RCC 7860 (cell line): ENCODE data around the gene PLA2G2C.

Source experiments
- DNase-seq: peaks from one replicate; pipeline ENCODE4 v3.0.0-alpha.2; 2015; ENCODE audit warnings: low spot score
- FAIRE-seq: peaks from 2 replicates; lab custom pipeline; 2012; peaks lifted over from hg19 to GRCh38; lab: Jason Lieb, UNC

The PLA2G2C gene

DNA sequence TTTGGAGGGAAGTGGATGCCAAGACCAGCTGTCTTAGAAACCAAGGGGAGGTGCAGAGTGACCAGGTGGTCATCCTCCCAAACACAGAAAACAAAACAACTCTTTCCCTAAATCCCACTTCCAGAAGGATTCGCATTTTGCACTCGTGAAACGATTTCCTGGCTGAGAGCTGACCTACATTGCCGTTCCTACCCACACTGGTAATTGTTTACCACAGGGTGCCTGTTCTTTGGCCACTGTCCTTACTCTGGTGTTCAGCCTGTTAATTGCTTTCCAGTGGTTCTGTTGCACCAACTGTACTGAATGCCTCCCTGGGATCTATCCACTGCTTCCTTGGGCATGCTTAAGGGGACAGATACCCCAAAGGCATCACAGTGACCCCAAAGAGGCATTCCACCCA is 23.2 kb upstream of the PLA2G2C start:
- DNase-seq = no peak
- FAIRE-seq = no peak

DNA sequence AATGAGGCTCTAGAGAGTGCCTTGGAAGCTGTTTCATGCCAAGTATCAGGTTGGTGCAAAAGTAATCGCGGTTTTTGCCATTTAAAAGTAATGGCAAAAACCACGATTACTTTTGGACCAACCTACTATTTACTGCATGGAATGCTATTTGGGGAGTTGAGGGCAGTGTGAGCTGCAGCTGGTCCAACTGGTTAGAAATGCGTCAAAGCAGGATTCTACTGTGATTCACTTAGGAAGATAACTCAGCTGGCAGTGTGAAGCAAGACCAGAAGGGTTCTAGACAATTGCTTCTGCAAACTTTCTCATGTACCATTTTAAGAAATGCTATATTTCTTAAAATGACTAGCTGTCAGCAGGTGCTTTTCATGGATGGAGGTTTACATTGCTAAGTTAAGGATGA is 21.2 kb upstream of the PLA2G2C start:
- DNase-seq = no peak
- no peak for FAIRE-seq

DNA sequence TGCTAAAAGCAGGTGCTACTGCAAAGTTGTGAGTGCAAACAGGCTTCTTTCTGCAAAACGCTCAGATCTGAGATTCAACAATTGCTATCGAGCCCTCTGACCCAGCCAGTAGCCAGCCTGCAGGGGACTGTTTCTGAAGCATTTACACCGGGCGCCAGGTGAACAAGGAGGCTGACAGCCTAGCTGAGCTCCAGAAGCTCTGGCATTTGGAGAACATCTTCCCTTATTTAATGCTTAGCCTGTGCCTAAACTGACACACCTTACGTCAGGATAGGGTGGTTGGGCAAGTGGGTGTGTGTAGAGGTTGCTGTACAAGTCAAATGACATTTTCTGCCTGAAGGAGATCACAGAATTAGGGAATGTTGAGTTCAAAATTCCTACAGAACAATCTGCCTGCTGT is 15.8 kb upstream of the PLA2G2C start:
- DNase-seq (no peak), FAIRE-seq (no peak)

DNA sequence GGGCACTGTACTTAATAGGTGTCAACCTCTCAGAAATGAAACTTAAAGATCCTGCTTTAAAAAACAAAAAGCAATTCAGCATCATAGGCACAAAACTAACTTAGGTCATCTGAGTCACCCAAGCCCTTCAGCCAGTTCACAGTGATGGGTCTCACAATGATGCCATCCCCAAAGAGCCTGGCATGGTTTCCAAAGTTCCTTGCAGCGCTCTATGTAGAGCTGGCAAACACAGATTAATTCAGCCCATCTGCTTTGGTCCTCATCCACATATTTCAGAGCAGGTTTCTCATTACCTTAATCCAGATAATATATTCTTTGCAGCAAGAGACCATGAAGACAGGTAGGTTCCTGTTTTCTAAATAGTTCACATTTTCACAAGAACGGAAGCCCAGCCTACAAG is 14.6 kb upstream of the PLA2G2C start:
- DNase-seq (no peak), FAIRE-seq (no peak)

DNA sequence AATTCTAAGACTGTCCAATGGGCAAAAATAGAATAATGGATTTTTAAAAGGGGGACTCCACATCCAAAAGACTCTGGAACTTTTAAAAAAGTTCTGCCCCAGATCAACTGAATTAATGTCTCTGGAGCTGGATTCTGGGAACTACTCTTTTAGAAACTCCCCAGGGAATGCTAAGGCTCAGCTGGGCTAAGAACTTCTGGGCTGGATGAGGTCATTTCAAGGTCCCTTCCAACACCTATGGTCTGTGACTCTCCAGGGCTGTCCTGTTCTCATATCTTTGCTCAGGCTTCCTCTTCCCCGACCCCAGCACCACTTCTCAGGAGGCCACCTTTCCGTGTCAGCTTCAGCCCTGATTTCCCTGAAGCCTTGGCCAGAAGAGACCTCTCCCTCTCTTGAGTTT is 13.5 kb upstream of the PLA2G2C start:
- no peak for DNase-seq
- no peak for FAIRE-seq

DNA sequence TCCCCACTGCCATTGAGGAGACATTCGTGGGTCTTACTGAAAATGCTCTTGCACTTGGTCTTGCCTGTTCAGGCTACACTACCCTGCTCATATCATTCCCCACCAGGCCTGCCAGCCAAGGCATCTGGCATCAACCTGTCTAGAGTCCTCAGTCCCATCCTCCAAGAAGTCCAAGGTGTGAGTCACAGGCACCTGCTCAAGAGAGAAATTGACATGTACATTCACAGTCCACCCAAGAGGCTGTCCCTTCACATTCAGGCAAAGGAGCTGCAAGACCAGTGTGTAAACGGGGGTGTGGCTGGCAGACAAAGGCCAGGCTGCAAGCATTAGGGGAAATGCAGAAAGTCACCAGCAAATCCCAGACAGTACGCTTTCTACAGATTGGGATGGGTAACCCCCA is 13.1 kb upstream of the PLA2G2C start:
- no peak for FAIRE-seq
- no peak for DNase-seq

DNA sequence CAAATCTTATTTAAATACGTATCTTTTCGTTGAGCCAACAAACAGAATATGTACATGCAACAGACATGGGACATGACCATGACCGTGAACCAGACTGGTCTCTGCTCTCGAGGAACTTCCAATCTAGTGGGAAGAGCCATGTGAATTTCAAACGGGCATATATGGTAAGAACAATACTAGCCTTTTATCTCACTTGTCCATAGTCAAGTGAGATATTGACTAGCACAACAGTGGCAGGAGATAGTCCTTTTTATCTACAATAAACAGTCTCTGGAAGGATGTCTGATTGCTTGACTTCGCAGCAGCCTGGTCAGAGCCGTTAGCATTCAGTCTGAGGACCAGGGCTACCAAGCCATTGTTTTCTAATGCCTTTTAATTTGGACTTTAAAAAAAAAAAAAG is 12.6 kb upstream of the PLA2G2C start:
- FAIRE-seq (no peak), DNase-seq (no peak)

DNA sequence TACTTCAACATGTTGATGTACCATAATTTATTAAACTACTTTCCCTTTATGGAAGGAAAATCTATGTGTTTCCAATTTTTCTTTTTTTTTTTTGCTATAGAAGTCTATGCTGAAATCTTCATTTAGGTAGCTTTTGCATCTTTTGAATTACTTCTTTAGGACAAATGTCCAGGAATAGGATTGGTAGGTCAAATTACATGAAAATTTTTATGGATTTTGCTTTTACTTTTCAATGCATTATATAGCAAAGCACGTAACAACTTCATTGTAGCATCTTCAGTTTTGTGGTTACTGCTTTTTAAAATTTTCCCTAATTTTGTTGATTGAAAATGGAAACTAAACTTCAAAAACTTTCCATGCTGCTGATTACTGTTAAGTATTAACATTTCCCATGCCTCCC is 12.0 kb upstream of the PLA2G2C start:
- DNase-seq (no peak), FAIRE-seq (no peak)

DNA sequence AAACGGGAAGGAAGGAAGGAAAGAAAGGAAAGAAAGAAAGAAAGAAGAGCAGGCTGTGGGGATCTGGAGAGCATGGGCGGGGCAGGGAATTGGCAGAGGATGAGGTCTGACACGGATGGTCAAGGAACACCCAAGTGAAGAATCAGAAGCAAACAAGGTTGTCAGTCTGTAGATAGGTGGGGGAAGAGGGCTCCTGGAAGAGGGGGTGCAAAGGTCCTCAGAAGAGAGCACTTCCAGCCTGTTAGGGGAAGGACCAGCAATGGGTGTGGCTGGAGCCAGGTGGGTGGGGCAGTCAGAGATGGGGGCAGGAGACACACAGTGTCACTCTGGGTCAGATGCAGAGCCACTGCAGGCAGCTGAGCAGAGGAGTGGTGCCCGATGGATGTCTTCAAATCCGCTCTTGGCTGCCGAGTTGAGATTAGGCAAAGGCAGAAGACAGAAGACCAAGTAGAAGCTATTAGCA is 11.0 kb upstream of the PLA2G2C start:
- FAIRE-seq (no peak), DNase-seq (no peak)

DNA sequence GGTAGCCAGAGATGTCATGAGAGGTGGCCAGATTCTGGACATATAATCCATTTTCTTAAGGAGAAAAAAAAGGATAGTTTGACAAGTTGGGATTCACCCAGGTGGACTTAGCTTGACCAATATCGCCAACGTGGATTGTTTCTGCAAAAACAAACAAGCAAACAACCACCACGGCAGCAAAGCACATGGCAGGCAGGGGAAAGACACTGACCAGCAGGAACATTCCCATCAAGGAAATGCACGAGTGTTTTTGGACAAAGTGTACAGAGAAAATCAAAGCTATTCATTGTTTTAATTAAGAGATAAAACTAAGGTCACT is 9.1 kb upstream of the PLA2G2C start:
- FAIRE-seq (no peak), DNase-seq (no peak)

DNA sequence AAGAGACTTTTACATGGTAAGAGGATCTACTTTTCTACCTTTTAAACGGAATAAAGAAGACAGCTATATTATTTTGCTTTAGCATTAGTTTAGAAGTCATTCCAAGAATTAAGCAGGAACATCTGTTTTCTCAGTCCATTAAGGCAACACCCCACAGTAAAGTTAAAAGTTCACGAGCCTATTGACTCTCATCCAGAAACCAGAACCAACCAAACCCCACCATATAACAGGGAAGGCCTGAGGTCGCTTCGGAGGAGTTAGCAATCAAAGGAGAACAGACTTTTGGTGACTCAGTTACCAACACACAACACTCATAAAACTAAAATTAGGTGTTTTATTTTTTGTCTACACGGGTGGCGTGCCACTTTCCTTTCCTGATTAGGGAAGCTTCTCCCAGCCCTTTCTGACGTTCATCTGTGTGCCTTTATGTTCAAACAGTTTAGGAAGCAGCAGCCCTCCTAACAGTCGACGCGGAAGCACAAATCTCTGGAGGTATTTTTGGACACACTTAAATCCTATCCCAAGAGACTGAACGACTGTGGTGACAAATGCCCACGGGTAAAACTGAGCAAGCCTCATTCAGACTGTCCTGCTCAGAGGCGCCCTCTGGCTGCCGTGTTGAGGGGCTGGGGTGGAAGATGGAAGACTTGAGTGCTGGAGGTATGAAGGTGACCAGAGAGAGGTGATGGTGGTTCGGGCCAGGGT is 8.6 kb upstream of the PLA2G2C start:
- FAIRE-seq (no peak), DNase-seq (no peak)

DNA sequence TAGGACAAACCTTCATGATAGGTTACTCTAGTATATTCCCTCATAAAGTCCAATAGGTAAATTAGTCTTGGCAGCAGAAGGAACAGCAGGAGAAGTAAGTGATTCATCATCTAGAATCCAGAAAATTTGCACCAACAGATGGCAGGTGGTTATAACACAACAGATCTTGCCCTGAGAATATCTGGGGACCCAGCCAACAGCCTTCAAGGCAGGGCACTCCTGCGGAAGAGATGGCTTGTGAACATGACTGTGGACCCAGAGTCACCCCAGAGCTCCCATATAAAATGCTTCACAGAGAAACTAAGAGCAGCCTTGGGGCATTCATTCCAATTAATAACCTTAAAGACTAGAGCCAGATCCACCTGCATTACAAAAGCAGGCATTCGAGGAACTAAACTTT is 7.9 kb upstream of the PLA2G2C start:
- FAIRE-seq (no peak), DNase-seq (no peak)

DNA sequence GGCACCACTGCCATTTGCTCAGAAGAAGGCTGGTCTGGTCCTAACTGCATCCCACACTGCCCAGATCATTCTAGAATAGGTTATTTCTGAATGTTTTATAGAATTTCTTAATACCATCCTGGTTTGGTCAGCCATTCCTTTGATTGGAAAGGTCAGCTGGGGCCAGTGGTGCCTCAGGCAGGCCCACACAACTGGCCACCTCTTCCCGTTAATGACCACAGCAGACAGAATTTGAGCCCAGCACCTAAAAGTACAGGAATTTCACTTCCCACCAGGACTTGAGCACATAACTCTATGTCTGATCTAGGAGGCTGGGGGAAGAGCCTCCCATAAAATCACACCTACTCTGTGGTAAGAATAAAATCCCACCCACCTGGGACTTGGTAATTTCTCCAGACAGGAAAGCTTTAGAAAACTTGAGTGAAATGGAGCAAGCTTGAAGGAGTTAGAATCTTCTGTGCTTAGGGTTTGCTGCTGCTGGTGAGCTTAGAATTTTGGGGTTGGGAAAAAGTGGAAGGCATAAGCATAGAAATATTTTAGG is 6.6 kb upstream of the PLA2G2C start:
- DNase-seq (no peak), FAIRE-seq (no peak)

DNA sequence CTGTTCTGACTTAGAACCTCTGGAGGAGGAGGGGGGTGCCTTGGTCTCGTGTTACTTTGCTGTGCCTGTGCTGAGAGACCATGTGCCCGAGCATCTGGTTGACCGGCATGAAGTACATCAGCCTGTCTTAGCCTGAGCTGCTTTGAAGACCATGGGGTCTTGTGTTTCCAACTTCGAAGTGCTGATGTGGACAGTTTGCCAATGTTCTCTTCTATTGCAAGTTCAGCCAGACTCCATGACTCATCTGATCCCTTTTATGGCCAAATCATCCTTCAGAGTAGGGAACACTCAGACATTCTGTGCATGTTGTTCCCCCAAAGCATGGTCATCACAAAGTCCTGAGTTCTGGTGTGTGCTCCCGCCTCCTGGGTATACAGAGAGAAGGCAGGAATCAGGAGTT is 6.0 kb upstream of the PLA2G2C start:
- DNase-seq (no peak), FAIRE-seq (no peak)

DNA sequence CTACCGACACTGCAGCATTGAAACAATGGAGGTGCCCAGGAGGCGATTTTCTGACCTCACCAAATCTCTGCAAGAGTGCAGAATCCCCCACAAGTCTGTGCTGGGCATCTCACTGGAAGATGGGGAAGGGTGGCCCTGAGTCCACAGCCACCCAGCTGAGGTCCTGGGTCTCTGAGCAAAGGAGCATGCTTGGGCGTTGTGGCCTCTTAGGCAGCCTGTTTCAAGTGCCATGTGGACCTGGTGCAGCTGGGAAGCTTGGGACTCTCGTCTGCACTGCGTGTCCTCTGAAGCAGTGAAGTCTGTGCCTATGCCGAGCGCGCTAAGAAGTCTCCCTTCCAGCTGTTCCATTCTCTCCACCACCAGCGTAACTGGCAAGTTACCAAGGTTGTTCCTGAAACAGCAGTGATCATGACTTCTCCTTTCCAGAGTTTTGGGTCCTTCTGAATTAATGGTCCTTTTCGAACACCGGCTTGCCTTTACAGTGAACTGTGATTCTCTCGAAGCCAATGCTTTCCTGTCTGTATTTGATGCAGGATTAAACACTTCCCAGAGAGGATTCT is 5.0 kb upstream of the PLA2G2C start:
- DNase-seq = no peak
- FAIRE-seq = no peak

DNA sequence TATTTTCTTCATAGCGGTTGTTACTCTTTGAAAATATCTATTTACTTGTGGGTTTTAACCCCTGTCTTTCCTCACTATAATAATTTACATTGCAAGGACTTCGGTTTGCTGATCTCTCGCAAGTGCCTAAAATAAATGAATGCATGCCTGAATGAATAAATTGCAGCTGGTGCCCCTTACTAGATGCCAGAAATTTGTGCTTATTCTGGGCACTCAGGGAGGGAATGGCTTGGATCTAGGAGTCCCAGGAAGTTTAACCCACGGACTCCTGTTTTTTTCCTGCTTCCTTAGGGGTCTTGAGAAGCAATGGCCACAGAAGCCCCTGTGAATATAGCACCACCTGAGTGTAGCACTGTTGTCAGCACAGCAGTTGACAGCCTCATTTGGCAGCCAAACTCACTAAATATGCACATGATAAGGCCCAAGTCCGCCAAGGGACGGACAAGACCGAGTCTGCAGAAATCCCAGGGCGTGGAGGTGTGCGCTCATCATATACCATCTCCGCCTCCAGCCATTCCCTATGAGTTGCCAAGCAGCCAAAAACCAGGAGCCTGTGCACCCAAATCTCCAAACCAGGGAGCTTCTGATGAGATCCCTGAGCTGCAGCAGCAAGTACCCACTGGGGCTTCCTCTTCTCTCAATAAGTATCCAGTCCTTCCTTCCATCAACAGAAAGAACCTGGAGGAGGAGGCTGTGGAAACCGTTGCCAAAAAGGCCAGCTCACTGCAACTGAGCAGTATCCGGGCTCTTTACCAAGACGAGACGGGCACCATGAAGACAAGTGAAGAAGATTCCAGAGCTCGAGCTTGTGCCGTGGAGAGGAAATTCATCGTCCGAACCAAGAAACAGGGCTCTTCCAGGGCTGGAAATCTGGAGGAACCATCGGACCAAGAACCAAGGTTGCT is 4.2 kb upstream of the PLA2G2C start:
- FAIRE-seq (no peak), DNase-seq (no peak)

DNA sequence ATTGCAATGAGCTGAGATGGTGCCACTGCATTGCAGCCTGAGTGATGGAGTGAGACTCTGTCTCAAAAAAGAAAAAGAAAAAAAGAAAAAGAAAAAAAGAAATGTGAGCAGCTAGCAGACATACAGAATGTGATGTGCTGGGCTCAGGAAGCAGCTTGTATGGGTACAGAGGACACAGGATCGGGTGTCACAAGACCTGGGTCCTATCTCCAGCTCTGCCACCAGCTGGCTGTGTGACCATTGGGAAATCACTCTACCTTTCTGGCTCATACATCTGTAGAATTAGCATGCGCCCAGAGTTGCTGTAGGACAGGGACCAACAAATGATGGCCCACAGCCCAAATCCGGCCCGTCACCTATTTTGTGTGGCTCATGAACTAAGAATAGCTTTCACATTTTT is 3.3 kb upstream of the PLA2G2C start:
- DNase-seq = no peak
- FAIRE-seq = no peak

DNA sequence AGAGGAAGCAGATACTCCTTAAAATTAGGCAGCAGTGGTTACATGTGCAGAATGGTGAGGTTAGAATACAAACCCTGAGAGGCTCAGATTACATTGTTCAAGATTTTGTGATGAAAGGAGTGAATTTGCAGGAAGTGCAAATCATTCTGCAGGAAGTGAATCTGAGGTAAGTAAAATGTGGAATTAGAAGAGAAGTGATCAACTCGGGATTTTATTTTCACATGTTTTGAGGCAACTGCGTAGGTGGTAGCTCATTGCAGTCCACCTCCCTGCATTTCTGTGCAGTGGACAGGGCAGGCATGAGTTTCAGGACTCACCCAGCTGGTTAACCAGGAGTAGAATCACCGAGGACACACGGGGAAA is 2.1 kb upstream of the PLA2G2C start:
- FAIRE-seq (no peak), DNase-seq (no peak)

DNA sequence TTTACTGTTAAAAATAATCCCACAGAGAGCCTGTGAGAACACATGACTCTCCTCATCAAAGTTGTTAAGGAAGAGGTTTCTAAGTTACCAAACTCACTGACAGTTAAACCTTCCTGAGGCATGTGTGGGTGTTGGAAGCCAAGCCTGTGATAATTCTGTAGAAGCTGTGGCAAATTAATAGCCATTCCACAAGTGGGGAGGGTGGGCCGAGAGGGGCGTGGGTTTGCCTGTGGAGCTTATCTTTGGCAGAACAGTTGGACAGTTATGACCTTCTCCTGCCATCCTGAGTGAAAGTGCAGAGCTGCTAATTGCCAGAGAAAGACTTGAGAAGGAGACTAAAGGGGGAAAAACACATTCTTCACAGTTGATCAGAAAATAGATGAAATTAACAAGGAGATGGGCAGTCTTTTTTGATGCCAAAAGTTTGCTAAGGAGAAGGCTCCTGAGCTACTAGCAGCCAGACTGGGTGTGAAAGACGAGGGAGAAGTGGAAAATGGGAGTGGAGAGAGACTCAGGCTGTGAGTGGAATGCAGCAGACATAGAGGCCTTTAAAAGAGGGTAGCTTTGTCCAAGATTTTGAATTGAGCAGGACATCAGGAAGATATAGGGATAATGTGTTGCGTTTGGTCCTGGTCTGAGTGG is 1.6 kb upstream of the PLA2G2C start:
- DNase-seq (no peak), FAIRE-seq (no peak)

DNA sequence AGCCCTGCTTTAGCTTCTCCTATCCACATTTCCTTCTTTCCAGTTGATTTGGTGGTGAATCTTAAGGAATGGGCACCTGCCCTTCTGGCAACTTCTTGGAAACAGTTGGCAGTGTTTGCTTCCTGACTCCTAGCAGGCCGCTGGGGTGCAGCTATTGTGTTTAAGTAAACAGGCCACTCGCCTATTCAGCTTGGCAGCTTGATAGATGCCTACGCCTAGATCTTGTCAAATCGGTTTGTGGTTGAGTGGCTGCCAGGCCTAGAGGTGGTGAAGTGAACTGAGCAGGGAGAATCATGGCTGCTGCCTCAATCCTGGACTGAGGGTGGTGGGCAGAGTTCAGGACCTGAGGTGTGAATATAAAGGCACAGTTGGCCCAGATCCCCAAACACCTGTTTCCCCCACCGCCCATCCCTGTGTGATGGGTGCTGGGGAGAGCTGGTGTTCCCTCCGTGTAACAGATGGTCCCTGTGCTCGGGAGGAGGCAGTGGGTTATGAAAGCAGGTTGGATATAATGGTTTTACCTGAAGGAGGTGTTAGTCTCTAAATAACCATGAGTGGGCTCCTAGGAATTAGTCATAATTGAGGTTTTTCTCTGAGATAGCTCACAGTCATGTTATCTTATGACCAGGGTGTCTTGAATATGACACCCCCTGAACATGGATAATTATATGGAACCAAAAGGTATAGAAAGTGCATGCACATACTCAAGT is 940 bp upstream of the PLA2G2C start:
- FAIRE-seq = no peak
- DNase-seq = no peak
